ENCODE measurements around the gene ARHGEF6.

DNA sequence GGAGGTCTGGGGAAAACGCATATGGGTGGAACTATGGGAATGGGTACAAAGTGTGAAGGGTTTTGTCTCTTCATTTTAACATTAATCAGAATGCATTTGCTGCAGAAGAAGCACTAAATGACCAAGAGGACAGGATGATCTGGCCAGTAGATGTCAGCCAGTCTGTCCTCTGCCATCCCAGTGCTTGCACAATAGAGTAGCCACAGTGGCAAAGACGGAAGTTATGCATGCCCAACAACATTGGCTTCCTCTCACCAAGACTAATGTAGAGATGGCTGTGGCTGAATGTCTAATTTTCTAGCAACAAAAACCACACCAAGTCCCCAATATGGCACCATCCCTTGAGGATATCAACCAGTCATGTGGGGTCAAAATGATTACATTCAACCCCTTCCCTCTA, 45.0 kb upstream of the ARHGEF6 start:
- TF ChIP-seq, protein P1, sequence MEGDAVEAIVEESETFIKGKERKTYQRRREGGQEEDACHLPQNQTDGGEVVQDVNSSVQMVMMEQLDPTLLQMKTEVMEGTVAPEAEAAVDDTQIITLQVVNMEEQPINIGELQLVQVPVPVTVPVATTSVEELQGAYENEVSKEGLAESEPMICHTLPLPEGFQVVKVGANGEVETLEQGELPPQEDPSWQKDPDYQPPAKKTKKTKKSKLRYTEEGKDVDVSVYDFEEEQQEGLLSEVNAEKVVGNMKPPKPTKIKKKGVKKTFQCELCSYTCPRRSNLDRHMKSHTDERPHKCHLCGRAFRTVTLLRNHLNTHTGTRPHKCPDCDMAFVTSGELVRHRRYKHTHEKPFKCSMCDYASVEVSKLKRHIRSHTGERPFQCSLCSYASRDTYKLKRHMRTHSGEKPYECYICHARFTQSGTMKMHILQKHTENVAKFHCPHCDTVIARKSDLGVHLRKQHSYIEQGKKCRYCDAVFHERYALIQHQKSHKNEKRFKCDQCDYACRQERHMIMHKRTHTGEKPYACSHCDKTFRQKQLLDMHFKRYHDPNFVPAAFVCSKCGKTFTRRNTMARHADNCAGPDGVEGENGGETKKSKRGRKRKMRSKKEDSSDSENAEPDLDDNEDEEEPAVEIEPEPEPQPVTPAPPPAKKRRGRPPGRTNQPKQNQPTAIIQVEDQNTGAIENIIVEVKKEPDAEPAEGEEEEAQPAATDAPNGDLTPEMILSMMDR (IDR thresholded peaks at IDR 0.05) = no peak
- no peak for TF ChIP-seq POLR2A (IDR thresholded peaks at IDR 0.05)
